Ammon's horn (tissue), 1 donor: ENCODE results near the gene TMEM161A.
"Not testable (repeated sequence)": the region's sequence is repeated elsewhere in the genome, so short reads cannot be mapped to it uniquely, and the experiment has no call there.

ENCODE experiments used
- DNase-seq: peaks from one replicate; pipeline ENCODE4 v3.0.0-alpha.2; 2016; ENCODE audit warnings: low spot score

Gene TMEM161A

DNA sequence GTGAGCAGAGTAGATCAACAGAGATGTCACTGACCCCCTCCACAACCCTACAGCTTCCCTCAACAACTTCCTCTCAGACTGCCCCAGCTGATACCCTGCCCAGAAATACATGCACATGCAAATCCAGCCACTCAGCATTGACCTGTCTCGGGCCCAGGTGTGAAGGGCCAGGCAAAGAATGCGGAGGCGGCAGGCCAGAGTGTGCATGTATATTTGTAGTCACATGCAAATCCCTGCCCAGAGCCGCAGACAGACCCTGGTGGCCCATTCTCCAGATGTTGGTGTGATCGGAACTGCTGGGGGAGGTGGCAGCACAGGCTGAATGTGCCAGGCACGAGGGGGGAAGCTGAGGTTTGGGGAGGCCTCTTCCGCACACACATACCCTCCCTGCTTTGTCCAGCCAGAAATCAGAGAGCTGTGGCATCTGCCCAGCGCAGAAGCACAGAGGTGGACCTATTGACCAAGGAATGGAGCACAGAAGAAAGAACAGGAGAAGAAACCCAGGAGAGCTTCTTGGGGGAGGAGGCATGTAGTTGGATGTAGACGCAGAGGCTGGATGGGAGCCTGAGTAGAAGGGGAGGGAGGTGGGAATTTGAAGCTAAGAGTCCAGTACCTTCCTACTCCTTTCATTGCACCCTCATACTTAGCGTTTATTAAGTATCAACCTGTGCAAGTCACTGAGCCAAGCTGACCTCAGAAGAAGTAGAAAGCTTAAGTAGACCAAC is 17.4 kb upstream of the TMEM161A start:
- DNase-seq, result no peak

DNA sequence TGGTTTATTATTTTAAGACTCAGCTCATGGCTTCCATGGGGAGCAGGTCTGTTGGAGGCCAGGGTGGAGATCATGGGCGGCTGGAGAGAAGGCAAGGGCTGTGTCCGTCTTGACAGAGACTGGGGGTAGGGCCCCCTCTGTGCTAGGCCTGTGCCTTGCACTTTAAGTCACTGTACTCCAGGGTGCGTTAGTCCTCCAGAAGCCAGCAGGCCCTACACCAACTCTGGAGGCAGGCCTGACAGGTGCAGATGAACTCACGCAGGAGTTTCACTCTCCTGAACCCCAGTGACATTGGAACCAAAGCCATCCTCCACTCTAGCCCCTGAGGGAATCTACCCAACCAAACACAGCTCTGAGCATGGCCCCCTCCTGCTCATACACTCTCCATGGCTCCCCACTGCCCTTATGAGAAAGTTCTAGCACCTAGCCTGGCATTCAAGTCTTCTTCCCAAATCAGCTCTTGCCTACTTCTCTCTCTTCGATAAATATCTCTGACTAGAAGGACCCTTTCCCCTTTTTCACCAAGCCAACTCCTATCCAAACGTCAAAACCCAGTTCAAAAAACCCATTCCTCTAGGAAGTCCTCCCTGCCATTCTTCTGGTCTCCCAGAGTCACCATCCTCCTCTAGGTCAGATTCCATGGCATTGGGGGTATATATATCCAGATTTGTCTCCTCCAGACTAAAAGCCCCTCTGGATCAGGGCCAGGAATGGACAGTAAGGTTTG is 16.7 kb upstream of the TMEM161A start:
- no peak for DNase-seq

DNA sequence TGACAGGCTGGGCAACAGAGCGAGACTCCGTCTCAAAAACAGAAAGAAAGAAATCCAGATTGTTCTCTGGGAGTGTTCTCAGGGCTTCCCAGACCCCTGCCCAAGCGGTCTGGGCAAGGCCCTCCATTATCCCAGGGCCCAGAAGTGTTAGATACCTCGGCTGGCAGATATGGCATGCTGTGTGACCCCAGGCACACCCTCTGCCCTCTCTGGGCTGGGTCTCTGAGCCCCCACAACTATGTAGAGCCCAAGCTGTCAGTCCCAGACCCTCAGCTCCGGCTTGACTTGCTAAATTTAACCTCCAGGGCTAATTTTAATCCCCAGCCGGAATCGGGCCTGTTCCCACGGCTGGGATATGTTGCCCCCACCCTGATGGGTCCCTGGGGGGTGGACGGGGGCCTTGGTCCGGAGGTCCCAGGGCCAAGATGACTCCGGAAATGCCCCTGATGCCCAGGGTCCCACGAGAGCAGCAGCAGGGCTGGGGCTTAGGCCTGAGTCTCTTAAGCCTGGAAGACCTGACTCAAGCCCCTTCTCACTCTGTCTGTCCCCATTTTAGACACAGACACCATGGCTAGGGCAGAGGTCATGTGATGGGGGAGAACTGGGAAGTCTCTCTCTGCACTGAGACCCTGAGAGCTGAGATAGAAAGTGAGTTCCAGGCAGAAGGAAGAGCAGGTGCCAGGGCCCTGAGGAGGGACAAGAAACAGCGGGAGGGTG is 14.5 kb upstream of the TMEM161A start:
- no peak for DNase-seq

GRCh38 chr19:19151418-19151817 is 13.1 kb upstream of the TMEM161A start:
- no peak for DNase-seq

DNA sequence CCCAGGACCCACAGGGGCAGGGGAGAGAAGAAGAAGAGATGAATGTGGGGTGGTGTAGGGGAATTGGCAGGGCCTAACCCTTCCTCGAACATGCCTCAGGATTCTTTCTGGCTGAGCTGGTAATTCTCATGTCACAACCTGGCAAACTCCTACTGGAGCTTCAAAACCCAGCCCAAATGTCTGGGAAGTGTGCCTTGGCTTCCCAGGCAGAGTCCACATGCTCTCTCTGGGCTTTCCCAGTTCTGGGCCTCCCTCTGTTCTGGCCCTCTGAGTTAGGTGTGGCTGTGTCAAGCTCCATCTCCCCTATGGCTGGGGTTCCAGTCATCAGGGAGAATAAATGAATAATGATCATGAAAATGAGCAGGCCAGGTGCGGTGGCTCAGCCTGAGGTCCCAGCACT is 11.2 kb upstream of the TMEM161A start:
- DNase-seq, result no peak

GRCh38 chr19:19148504-19148903 is 10.2 kb upstream of the TMEM161A start:
- DNase-seq, result not testable (repeated sequence)

DNA sequence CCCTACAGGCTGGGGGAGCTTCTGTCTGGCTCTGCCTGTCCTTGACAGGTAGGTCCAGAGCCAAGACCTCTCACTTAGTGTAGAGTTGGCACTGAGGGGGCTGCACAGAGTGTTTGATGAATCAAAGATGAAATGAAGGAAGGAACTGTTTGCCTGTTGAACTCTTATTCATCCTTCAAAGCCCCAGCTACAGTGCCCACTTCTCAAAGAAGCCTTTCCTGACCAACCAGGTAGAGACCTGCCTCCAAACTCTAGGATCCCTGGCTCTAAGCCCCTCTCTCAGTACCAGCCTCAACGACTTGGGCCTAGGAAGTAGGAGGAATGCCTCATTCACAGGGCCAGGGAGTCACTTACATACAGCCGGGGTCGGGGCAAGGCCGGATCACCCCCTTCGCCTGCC is 9.1 kb upstream of the TMEM161A start:
- no peak for DNase-seq

GRCh38 chr19:19146865-19147264 is 8.6 kb upstream of the TMEM161A start:
- no peak for DNase-seq

DNA sequence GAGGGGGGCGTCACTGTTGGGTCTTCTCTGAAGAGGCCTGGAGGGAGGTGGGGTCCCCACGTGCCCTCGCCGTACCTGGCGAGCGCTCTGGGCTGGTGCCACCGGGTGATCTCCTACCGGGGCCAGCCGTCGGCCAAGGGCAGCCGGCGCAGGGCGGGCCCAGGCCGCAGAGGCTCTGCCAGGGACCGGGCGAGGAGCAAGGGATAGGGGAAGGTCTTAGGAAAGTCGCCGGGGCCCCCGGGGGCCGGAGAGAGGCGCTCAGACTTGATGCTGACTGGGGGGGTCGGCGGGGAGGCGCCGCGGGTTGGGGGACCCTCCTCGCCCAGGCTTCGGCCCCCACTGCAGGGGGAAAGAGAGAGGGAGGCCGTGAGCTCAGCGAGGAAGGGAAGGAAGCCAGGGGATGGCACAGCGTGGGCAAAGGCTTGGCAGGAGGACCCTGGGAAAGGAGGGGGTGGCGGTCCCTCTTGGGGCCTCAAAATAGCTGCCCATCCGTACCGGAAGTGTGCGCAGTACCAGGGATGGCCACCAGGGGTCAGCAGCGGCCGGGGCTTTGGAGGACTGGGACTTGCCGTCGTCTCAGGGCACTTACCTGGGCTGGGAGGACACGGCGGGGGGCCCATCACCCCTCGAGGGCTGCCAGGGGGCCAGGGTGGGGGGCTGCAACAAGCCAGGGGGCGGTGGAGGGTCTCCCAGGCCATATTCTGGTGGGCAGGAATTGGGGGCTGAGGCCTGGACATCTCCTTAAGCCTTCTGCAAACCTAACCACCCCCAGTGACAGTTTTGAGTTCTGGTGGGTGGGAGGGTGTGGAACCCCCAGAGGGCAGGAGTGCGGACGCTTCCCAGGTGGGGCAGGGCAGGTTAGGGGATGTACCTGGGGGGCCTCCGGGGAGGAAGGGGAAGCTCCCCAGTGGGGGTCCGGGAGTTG is 7.7 kb upstream of the TMEM161A start:
- DNase-seq, result peak; percentile 60

- no peak for DNase-seq
Measured at GRCh38 chr19:19145281-19145680, 7.0 kb upstream of the TMEM161A start.

DNA sequence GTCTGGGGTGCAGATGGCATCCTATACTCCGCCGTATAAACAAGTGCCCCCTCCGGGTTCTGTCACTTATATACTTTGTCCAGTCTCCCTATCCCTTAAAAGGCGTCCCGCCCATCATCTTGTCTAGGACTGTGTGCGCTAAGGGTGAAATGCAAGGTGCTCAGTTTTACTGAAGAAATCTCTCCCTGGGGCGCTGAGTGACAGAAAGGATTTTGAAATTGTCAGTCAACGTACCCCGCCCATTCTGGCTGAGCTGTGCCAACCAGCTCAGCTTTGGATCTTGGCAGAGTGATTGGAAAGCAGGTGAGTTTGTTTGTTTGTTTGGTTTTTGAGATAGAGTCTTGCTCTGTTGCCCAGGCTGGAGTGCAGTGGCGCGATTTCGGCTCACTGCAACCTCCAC is 4.1 kb upstream of the TMEM161A start:
- no peak for DNase-seq

DNA sequence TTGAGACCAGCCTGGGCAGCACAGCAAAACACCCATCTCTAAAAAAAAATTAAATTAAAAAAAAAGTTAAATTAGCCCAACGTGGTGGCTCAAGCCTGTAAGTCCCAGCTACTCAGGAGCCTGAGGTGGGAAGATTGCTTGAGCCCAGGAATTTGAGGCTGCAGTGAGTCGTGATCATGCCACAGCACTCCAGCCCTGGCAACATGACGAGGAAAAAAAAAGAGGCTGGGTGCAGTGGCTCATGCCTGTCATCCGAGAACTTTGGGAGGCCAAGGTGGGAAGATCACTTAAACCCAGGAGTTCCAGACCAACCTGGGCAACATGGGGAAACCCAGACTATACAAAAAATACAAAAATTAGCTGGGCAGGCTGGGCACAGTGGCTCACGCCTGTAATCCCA is 2.2 kb upstream of the TMEM161A start:
- DNase-seq, result no peak

DNA sequence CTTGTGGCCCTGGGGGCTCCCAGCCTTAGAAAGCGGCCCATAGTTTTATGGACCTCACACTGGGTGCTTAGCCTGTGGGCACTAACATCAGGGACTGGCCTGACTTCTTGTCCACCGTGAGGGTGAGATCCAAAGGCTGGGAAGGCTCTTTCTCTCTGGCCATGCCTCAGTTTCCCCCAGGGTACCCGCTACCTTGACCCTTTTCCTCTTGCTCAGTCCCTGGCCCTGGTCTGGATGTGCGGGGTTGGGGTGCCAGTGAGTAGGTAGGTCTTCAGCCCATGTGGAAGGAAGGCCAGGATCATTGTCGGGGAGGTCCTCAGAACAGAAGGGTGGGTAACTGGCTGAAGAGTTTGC is 1.6 kb upstream of the TMEM161A start:
- DNase-seq, result no peak

GRCh38 chr19:19137556-19138108 is 646 bp downstream of the TMEM161A start:
- no peak for DNase-seq

- not testable (repeated sequence) for DNase-seq
Measured at GRCh38 chr19:19135713-19136112, 2.6 kb downstream of the TMEM161A start.

GRCh38 chr19:19134687-19135158 is 3.6 kb downstream of the TMEM161A start:
- no peak for DNase-seq

- no peak for DNase-seq
Measured at GRCh38 chr19:19133985-19134384, 4.3 kb downstream of the TMEM161A start.

- DNase-seq, result no peak
Measured at GRCh38 chr19:19132912-19133311, 5.4 kb downstream of the TMEM161A start.

GRCh38 chr19:19131989-19132388 is 6.3 kb downstream of the TMEM161A start:
- DNase-seq, result no peak

DNA sequence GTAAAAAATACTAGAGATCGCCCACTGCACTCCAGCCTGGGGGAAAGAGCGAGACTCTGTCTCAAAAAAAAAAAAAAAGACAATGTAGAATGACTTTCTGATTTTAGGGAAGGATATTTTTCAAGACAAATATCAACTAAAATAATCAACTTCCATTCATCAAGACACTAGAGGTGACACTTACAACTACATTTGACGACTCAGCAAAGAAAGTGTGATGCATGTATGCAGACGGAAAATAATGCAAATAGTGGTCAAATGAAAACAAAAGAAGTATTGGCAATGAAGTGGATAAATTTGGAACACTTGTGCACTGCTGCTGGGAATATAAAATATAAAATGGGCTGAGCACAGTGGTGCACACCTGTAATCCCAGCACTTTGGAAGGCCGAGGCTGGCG is 12.2 kb downstream of the TMEM161A start:
- DNase-seq, result no peak

DNA sequence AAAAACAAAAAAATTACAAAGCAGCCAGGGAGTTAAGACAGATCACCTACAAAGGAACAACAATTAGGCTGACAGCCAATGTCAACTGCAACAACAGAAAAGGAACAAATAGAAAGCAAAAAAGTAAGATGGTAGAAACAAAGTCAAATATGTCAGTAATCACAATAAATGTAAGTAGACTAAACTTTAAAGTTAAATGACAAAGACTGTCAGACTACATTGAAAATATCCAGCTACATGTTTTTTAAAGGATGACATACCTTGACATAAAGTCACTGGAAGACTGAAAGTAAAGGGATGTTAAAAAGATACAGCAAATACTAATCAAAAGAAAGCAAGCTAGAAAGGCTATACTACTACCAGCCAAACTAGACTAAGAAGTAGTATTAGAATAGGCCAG is 14.9 kb downstream of the TMEM161A start:
- no peak for DNase-seq

- no peak for DNase-seq
Measured at GRCh38 chr19:19122902-19123301, 15.4 kb downstream of the TMEM161A start.
